HL-60 (cell line): ENCODE data around the gene RSPO4.

Source experiments
- CTCF ChIP-seq: IDR thresholded peaks from one replicate; pipeline ENCODE4 v1.5.1; 2011; ENCODE audit warnings: low read length, control low read depth, inconsistent platforms; ENCODE audit not compliant: insufficient read depth
- POLR2AphosphoS5 ChIP-seq: IDR thresholded peaks from 2 replicates; pipeline ENCODE4 v1.6.1; 2012; ENCODE audit warnings: low read depth
- REST ChIP-seq: IDR thresholded peaks from 2 replicates; pipeline ENCODE4 v1.6.1; 2012; ENCODE audit warnings: low read depth; ENCODE audit not compliant: insufficient replicate concordance

- TF ChIP-seq CTCF (no peak), REST (no peak), POLR2AphosphoS5 (no peak)
Observed at GRCh38 chr20:986733-987355, 15.3 kb downstream of the RSPO4 start.
